GM23338 (cell line): Measurements from ENCODE around the gene HDGFL2. TPM values are rescaled to one million over a fixed set of nuclear protein-coding genes. Genes with fewer than 3 reads are reported as not detected.

Experiments
- ATAC-seq: fragments of 200-7000 bp; cut with Tn5 transposase; 3 replicates; pipeline ENCODE4 v1.9.1; 2020
- DNase-seq: peaks from one replicate; pipeline ENCODE4 v3.0.0-alpha.2; 2015; ENCODE audit warnings: low spot score
- H2AFZ ChIP-seq: fragments of 200-600 bp; sonication (generic); 2 replicates; pipeline ENCODE4 v1.8.0; 2016; ENCODE audit warnings: antibody characterized with exemption, mild to moderate bottlenecking, moderate library complexity
- H3F3A ChIP-seq: fragments of 200-600 bp; sonication (generic); replicated peaks from 2 replicates; pipeline ENCODE4 v1.8.0; 2017; ENCODE audit warnings: antibody characterized with exemption, mixed run types, low read depth
- H3K27ac ChIP-seq: fragments of 200-600 bp; sonication (generic); 2 replicates; pipeline ENCODE4 v1.6.1; 2016; ENCODE audit warnings: low read depth
- H3K27me3 ChIP-seq: fragments of 200-600 bp; sonication (generic); 2 replicates; pipeline ENCODE4 v1.8.0; 2016; ENCODE audit warnings: mild to moderate bottlenecking, mixed run types, moderate library complexity; ENCODE audit not compliant: insufficient read depth
- H3K36me3 ChIP-seq: fragments of 200-600 bp; sonication (generic); 2 replicates; pipeline ENCODE4 v1.8.0; 2016; ENCODE audit warnings: mild to moderate bottlenecking; ENCODE audit not compliant: insufficient read depth
- H3K4me1 ChIP-seq: fragments of 200-600 bp; sonication (generic); 2 replicates; pipeline ENCODE4 v1.8.0; 2016; ENCODE audit warnings: mild to moderate bottlenecking, moderate library complexity; ENCODE audit not compliant: insufficient read depth
- H3K4me2 ChIP-seq: fragments of 200-600 bp; sonication (generic); 2 replicates; pipeline ENCODE4 v1.7.1; 2017; ENCODE audit warnings: mixed run types
- H3K4me3 ChIP-seq: fragments of 200-600 bp; sonication (generic); 2 replicates; pipeline ENCODE4 v1.6.1; 2016; ENCODE audit warnings: mixed run types
- H3K79me2 ChIP-seq: fragments of 200-600 bp; sonication (generic); replicated peaks from 2 replicates; pipeline ENCODE4 v1.8.0; 2017; ENCODE audit warnings: mild to moderate bottlenecking; ENCODE audit not compliant: insufficient read depth
- H3K9me2 ChIP-seq: fragments of 200-600 bp; sonication (generic); 2 replicates; pipeline ENCODE4 v1.8.0; 2017; ENCODE audit not compliant: insufficient read depth
- H4K20me1 ChIP-seq: fragments of 200-600 bp; sonication (generic); replicated peaks from 2 replicates; pipeline ENCODE4 v1.8.0; 2017; ENCODE audit warnings: mild to moderate bottlenecking; ENCODE audit not compliant: insufficient read depth
- H3K27ac Mint-ChIP-seq: 2 replicates; pipeline ENCODE4 v1.8.0; 2020; ENCODE audit warnings: inconsistent platforms, mild to moderate bottlenecking, moderate library complexity, mixed read lengths
- H3K27me3 Mint-ChIP-seq: 3 replicates; pipeline ENCODE4 v1.8.0; 2022; ENCODE audit warnings: low read depth, mild to moderate bottlenecking, moderate library complexity, mixed read lengths, inconsistent platforms; ENCODE audit not compliant: insufficient read depth, poor library complexity
- H3K36me3 Mint-ChIP-seq: 3 replicates; pipeline ENCODE4 v1.8.0; 2021; ENCODE audit warnings: low read depth, mild to moderate bottlenecking, inconsistent platforms, moderate library complexity, mixed read lengths
- H3K4me1 Mint-ChIP-seq: 3 replicates; pipeline ENCODE4 v1.8.0; 2020; ENCODE audit warnings: mild to moderate bottlenecking, inconsistent platforms, mixed read lengths
- H3K4me3 Mint-ChIP-seq: 3 replicates; pipeline ENCODE4 v1.8.0; 2021; ENCODE audit warnings: moderate library complexity, mild to moderate bottlenecking, inconsistent platforms, mixed read lengths
- H3K9me3 Mint-ChIP-seq: 3 replicates; pipeline ENCODE4 v1.8.0; 2020; ENCODE audit warnings: moderate library complexity, mild to moderate bottlenecking, inconsistent platforms, mixed read lengths
- CREB1 ChIP-seq: fragments of 250-450 bp; sonication (Bioruptor Pico); IDR thresholded peaks from 2 replicates; pipeline ENCODE4 v1.5.0; 2020; ENCODE audit warnings: low read depth, mild to moderate bottlenecking, moderate library complexity
- CTCF ChIP-seq, 2 experiments: fragments of 200-600 bp in 1 of 2; sonication (generic) in 1 of 2; conservative IDR thresholded peaks; 2 replicates each; pipeline versions ENCODE4 v1.5.1 to v1.6.1; 2016 to 2017; ENCODE audit warnings: antibody characterized with exemption in 2 of 2, low read depth in 2 of 2, mild to moderate bottlenecking in 2 of 2, moderate library complexity in 1 of 2
- ETS1 ChIP-seq: IDR thresholded peaks from 2 replicates; pipeline ENCODE4 v1.6.1; 2016; ENCODE audit warnings: antibody characterized with exemption
- EZH2 ChIP-seq: fragments of 200-600 bp; sonication (generic); IDR thresholded peaks from one replicate; pipeline ENCODE4 v1.8.0; 2017; ENCODE audit warnings: antibody characterized with exemption, mild to moderate bottlenecking, low read depth; ENCODE audit not compliant: unreplicated experiment
- EZH2phosphoT487 ChIP-seq: fragments of 200-600 bp; sonication (generic); IDR thresholded peaks from one replicate; pipeline ENCODE4 v1.8.1; 2018; ENCODE audit warnings: antibody characterized with exemption; ENCODE audit not compliant: unreplicated experiment
- JUNB ChIP-seq: IDR thresholded peaks from one replicate; pipeline ENCODE4 v1.6.1; 2016; ENCODE audit warnings: antibody characterized with exemption; ENCODE audit not compliant: unreplicated experiment
- NANOG ChIP-seq: IDR thresholded peaks from 2 replicates; pipeline ENCODE4 v1.6.1; 2016; ENCODE audit warnings: antibody characterized with exemption, borderline replicate concordance
- REST ChIP-seq: IDR thresholded peaks from one replicate; pipeline ENCODE4 v1.6.1; 2018; ENCODE audit warnings: antibody characterized with exemption; ENCODE audit not compliant: unreplicated experiment
- STAT1 ChIP-seq: IDR thresholded peaks from one replicate; pipeline ENCODE4 v1.6.1; 2016; ENCODE audit warnings: antibody characterized with exemption; ENCODE audit not compliant: unreplicated experiment
- ZNF114 ChIP-seq: fragments of 250-450 bp; sonication (Bioruptor Pico); IDR thresholded peaks from 2 replicates; pipeline ENCODE4 v1.5.0; 2020; ENCODE audit warnings: mild to moderate bottlenecking, moderate library complexity
- ZNF331 ChIP-seq: fragments of 250-450 bp; sonication (Bioruptor Pico); IDR thresholded peaks from 2 replicates; pipeline ENCODE4 v1.5.0; 2020; ENCODE audit warnings: low read depth, mild to moderate bottlenecking, moderate library complexity
- polyA plus RNA-seq: library from polyadenylated mRNA; unstranded; fragments of >200 nt; fragmentation: Nextera tagmentation; extraction: Ambion mirVana; gene quantifications from 2 replicates; pipeline ENCODE4 v1.2.1, GENCODE V29; 2016
- total RNA-seq: library from RNA; depleted of rRNA; stranded (reverse); fragments of >200 nt; shearing (Covaris generic); gene quantifications from 2 replicates; pipeline ENCODE4 v1.2.3, GENCODE V29; 2014

The HDGFL2 gene
- total and polyA plus RNA-seq, 2 experiments from 2014 or later: 64.8 to 113 TPM

GRCh38 chr19:4508698-4509097 is 36.6 kb downstream of the HDGFL2 start (continued):
- TF ChIP-seq REST (no peak), NANOG (no peak), ZNF331 (CRISPR knock-in tag) (no peak), EZH2phosphoT487 (no peak)

- H3K27ac Mint-ChIP-seq: no peak overlapping the region
- Histone ChIP-seq H3K4me2 (no peak overlapping the region), H4K20me1 (no peaks in the 10 kb centered on the region; the same call in none of the 2 replicates), H2AFZ (no peak overlapping the region), H3K4me1 (no peaks in the 10 kb centered on the region), H3K79me2 (no peaks in the 10 kb centered on the region), H3K4me3 (no peak overlapping the region), H3K27me3 (peaks cover 45% of the 10 kb centered on the region; the same call in 1 of the 2 replicates), H3F3A (no peaks in the 10 kb centered on the region), H3K27ac (no peak overlapping the region), H3K9me2 (no peaks in the 10 kb centered on the region), H3K36me3 (no peaks in the 10 kb centered on the region)
- DNase-seq: no peak
- H3K4me1 Mint-ChIP-seq: no peaks in the 10 kb centered on the region
- ATAC-seq: peak; percentile 19
- peaks cover 5% of the 10 kb centered on the region for H3K36me3 Mint-ChIP-seq
- H3K9me3 Mint-ChIP-seq: no peaks in the 10 kb centered on the region; the same call in 2 of the 3 replicates
- H3K4me3 Mint-ChIP-seq: no peak overlapping the region
- H3K27me3 Mint-ChIP-seq: peaks cover 37% of the 10 kb centered on the region
- no peak for TF ChIP-seq STAT1
- TF ChIP-seq CREB1: no peak
- TF ChIP-seq ZNF331 (CRISPR knock-in tag): no peak
- no peak for TF ChIP-seq ZNF114 (CRISPR knock-in tag)
- no peak for TF ChIP-seq CTCF (conservative IDR thresholded peaks at IDR 0.05; ENCODE audit: low read depth in 2 of 2)
- TF ChIP-seq NANOG: no peak
- no peak for TF ChIP-seq ETS1
- no peak for TF ChIP-seq JUNB
- no peak for TF ChIP-seq REST
- no peak for TF ChIP-seq EZH2
Measured at GRCh38 chr19:4510435-4511255, 38.5 kb downstream of the HDGFL2 start.
